Trophoblast cell (in vitro differentiated cells and primary cell): ENCODE results near the gene AKR1A1.

ENCODE experiments used
- DNase-seq, 2 donors: peaks; one replicate each; pipeline ENCODE4 v3.0.0-alpha.2; 2016
- H2AFZ ChIP-seq: 2 replicates; pipeline ENCODE4 v1.6.1; 2013; ENCODE audit warnings: low read length, moderate library complexity, mild to moderate bottlenecking; ENCODE audit not compliant: insufficient read depth, poor library complexity
- H2AK5ac ChIP-seq: 2 replicates; pipeline ENCODE4 v1.6.1; 2013; ENCODE audit warnings: mild to moderate bottlenecking, low read length
- H2BK120ac ChIP-seq: 2 replicates; pipeline ENCODE4 v1.6.1; 2013; ENCODE audit warnings: low read length, mild to moderate bottlenecking, moderate library complexity; ENCODE audit not compliant: insufficient read depth, poor library complexity
- H2BK12ac ChIP-seq: 2 replicates; pipeline ENCODE4 v1.6.1; 2013; ENCODE audit warnings: mild to moderate bottlenecking, low read length, moderate library complexity
- H2BK5ac ChIP-seq: 2 replicates; pipeline ENCODE4 v1.6.1; 2013; ENCODE audit warnings: low read length, low read depth, moderate library complexity, mild to moderate bottlenecking; ENCODE audit not compliant: poor library complexity
- H3K14ac ChIP-seq: 2 replicates; pipeline ENCODE4 v1.6.1; 2013; ENCODE audit warnings: mild to moderate bottlenecking, low read length
- H3K18ac ChIP-seq: 2 replicates; pipeline ENCODE4 v1.6.1; 2013; ENCODE audit warnings: mild to moderate bottlenecking, low read length
- H3K23ac ChIP-seq: 2 replicates; pipeline ENCODE4 v1.6.1; 2013; ENCODE audit warnings: low read length
- H3K27ac ChIP-seq: 2 replicates; pipeline ENCODE4 v1.5.1; 2013; ENCODE audit warnings: low read depth, mild to moderate bottlenecking, inconsistent platforms, low read length, moderate library complexity
- H3K27me3 ChIP-seq: 2 replicates; pipeline ENCODE4 v1.6.1; 2013; ENCODE audit warnings: inconsistent platforms, mild to moderate bottlenecking, low read length, moderate library complexity; ENCODE audit not compliant: insufficient read depth
- H3K36me3 ChIP-seq, 2 experiments: 1 replicate in 1 of 2; 2 replicates in 1 of 2; pipeline ENCODE4 v1.6.1; 2013; ENCODE audit warnings: low read length in 2 of 2, mild to moderate bottlenecking in 2 of 2, moderate library complexity in 1 of 2; ENCODE audit not compliant: insufficient read depth in 2 of 2, control insufficient read depth in 1 of 2
- H3K4ac ChIP-seq: 2 replicates; pipeline ENCODE4 v1.6.1; 2013; ENCODE audit warnings: low read depth, mild to moderate bottlenecking, low read length, moderate library complexity
- H3K4me1 ChIP-seq, 2 experiments: 1 replicate in 1 of 2; 2 replicates in 1 of 2; pipeline ENCODE4 v1.6.1; 2013; ENCODE audit warnings: low read length in 2 of 2, mild to moderate bottlenecking in 2 of 2, moderate library complexity in 1 of 2; ENCODE audit not compliant: insufficient read depth in 2 of 2, control insufficient read depth in 1 of 2
- H3K4me2 ChIP-seq: 2 replicates; pipeline ENCODE4 v1.6.1; 2013; ENCODE audit warnings: inconsistent platforms, mild to moderate bottlenecking, low read length, moderate library complexity
- H3K4me3 ChIP-seq: 2 replicates; pipeline ENCODE4 v1.5.1; 2013; ENCODE audit warnings: mild to moderate bottlenecking, low read depth, low read length, inconsistent platforms
- H3K79me1 ChIP-seq: one replicate; pipeline ENCODE4 v1.6.1; 2013; ENCODE audit warnings: low read length
- H3K79me2 ChIP-seq: 2 replicates; pipeline ENCODE4 v1.6.1; 2013; ENCODE audit warnings: low read length, mild to moderate bottlenecking; ENCODE audit not compliant: control insufficient read depth, insufficient read depth, poor library complexity
- H3K9ac ChIP-seq: 2 replicates; pipeline ENCODE4 v1.6.1; 2013; ENCODE audit warnings: mild to moderate bottlenecking, low read length
- H3K9me3 ChIP-seq: 2 replicates; pipeline ENCODE4 v1.6.1; 2013; ENCODE audit warnings: low read depth, mild to moderate bottlenecking, control low read depth, inconsistent platforms, low read length; ENCODE audit not compliant: insufficient read depth
- H4K12ac ChIP-seq: 2 replicates; pipeline ENCODE4 v1.6.1; 2013; ENCODE audit warnings: low read depth, mild to moderate bottlenecking, low read length, moderate library complexity
- H4K8ac ChIP-seq: 2 replicates; pipeline ENCODE4 v1.6.1; 2013; ENCODE audit warnings: low read depth, mild to moderate bottlenecking, low read length, moderate library complexity
- H4K91ac ChIP-seq: one replicate; pipeline ENCODE4 v1.6.1; 2013; ENCODE audit warnings: low read depth, mild to moderate bottlenecking, low read length, moderate library complexity
- WGBS: extraction: QIAGEN DNeasy Blood & Tissue Kit; methylation state at CpG from one replicate; pipeline ENCODE4 v1.1.7; 2013; ENCODE audit warnings: missing lambda C conversion rate; ENCODE audit not compliant: insufficient read length, insufficient coverage; ENCODE audit errors: extremely low coverage; 5-methylcytosine and 5-hydroxymethylcytosine counted together

AKR1A1 gene

DNA sequence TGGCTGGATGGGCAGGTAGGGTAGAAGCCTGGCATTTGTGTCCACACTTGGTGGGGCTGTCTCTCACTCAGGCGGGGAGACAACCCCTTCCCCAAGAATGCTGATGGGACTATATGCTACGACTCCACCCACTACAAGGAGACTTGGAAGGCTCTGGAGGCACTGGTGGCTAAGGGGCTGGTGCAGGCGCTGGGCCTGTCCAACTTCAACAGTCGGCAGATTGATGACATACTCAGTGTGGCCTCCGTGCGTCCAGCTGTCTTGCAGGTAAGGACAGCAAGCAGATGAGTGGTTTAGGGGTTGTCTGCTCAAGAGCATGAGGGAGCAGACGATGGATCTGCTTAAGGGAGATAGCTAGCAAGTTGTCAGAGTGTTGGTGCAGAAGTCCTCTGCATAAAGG, 17.3 kb downstream of the AKR1A1 start:
- H4K8ac ChIP-seq = no peak overlapping the region
- H4K12ac ChIP-seq = no peak overlapping the region
- H3K27ac ChIP-seq = no peak overlapping the region
- H2AFZ ChIP-seq = no peak overlapping the region
- H2BK5ac ChIP-seq = no peak overlapping the region
- H3K14ac ChIP-seq = no peak overlapping the region
- no peak for DNase-seq
- H3K79me2 ChIP-seq = no peaks in the 10 kb centered on the region
- H3K18ac ChIP-seq = no peak overlapping the region
- no peaks in the 10 kb centered on the region for H3K9me3 ChIP-seq
- no peak overlapping the region for H3K4me3 ChIP-seq
- no peak overlapping the region for H3K4me2 ChIP-seq
- H3K23ac ChIP-seq = no peak overlapping the region
- no CpG with 5 or more reads among the region's 7 CpGs for WGBS
- H3K4me1 ChIP-seq = peaks cover 0 to 4% of the 10 kb centered on the region in 2 experiments
- no peak overlapping the region for H2AK5ac ChIP-seq
- H2BK120ac ChIP-seq = no peak overlapping the region
- H3K4ac ChIP-seq = no peak overlapping the region
- H3K36me3 ChIP-seq = peaks cover 36 to 49% of the 10 kb centered on the region in 2 experiments
- no peaks in the 10 kb centered on the region for H3K27me3 ChIP-seq
- H3K9ac ChIP-seq = no peak overlapping the region
- H3K79me1 ChIP-seq = no peaks in the 10 kb centered on the region
- no peak overlapping the region for H2BK12ac ChIP-seq
- no peak overlapping the region for H4K91ac ChIP-seq

DNA sequence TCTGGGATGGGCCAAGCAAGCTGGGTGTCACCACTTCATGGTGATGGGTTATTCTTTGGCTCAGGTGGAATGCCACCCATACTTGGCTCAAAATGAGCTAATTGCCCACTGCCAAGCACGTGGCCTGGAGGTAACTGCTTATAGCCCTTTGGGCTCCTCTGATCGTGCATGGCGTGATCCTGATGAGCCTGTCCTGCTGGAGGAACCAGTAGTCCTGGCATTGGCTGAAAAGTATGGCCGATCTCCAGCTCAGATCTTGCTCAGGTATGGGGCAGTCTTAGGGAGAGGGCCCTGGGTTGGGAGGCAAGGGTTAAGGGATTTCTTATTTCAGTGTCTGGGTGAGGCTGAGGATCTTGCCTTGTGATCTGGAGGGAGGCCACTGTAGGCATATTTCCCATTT, 17.8 kb downstream of the AKR1A1 start:
- H3K4me3 ChIP-seq = no peak overlapping the region
- no peak overlapping the region for H3K4ac ChIP-seq
- no peaks in the 10 kb centered on the region for H3K9me3 ChIP-seq
- no peak overlapping the region for H4K8ac ChIP-seq
- H3K79me2 ChIP-seq = no peaks in the 10 kb centered on the region
- no peak for DNase-seq
- peaks cover 36 to 48% of the 10 kb centered on the region in 2 experiments for H3K36me3 ChIP-seq
- no peak overlapping the region for H4K91ac ChIP-seq
- no peak overlapping the region for H3K14ac ChIP-seq
- H3K27me3 ChIP-seq = no peaks in the 10 kb centered on the region
- no peak overlapping the region for H2BK120ac ChIP-seq
- H2BK5ac ChIP-seq = no peak overlapping the region
- no peak overlapping the region for H4K12ac ChIP-seq
- H2AK5ac ChIP-seq = no peak overlapping the region
- no CpG with 5 or more reads among the region's 4 CpGs for WGBS
- H3K27ac ChIP-seq = no peak overlapping the region
- H2AFZ ChIP-seq = no peak overlapping the region
- no peak overlapping the region for H3K4me2 ChIP-seq
- no peak overlapping the region for H3K23ac ChIP-seq
- H2BK12ac ChIP-seq = no peak overlapping the region
- H3K79me1 ChIP-seq = no peaks in the 10 kb centered on the region
- H3K18ac ChIP-seq = no peak overlapping the region
- H3K9ac ChIP-seq = no peak overlapping the region
- H3K4me1 ChIP-seq = peaks cover 0 to 4% of the 10 kb centered on the region in 2 experiments

DNA sequence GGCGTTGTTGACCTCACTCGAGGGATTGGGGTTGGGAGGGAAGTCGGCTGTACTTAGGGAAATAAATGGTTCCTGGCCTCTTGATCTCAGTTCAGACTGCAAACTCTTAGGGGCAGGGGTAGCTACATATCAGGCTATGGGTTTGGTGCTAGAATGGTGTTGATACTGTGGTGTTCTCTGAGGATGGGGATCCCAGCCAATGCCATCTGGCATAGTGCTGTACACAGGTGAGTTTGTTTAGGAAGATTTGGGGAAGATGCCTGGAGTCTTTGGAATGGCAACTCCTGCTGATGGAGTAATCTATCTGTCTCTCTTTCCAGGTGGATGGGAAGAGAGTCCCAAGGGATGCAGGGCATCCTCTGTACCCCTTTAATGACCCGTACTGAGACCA, 18.9 kb downstream of the AKR1A1 start:
- H2BK12ac ChIP-seq = no peak overlapping the region
- no peak overlapping the region for H3K4me3 ChIP-seq
- no CpG with 5 or more reads among the region's 4 CpGs for WGBS
- H3K79me2 ChIP-seq = no peaks in the 10 kb centered on the region
- no peaks in the 10 kb centered on the region for H3K79me1 ChIP-seq
- H2BK120ac ChIP-seq = no peak overlapping the region
- H3K14ac ChIP-seq = no peak overlapping the region
- no peak overlapping the region for H4K8ac ChIP-seq
- H3K36me3 ChIP-seq = peaks cover 30 to 42% of the 10 kb centered on the region in 2 experiments
- H2AK5ac ChIP-seq = no peak overlapping the region
- no peak overlapping the region for H3K18ac ChIP-seq
- peaks cover 0 to 4% of the 10 kb centered on the region in 2 experiments for H3K4me1 ChIP-seq
- no peak overlapping the region for H4K91ac ChIP-seq
- no peak overlapping the region for H2BK5ac ChIP-seq
- no peaks in the 10 kb centered on the region for H3K27me3 ChIP-seq
- no peak overlapping the region for H3K4ac ChIP-seq
- no peak for DNase-seq
- no peak overlapping the region for H3K9ac ChIP-seq
- no peak overlapping the region for H4K12ac ChIP-seq
- H2AFZ ChIP-seq = no peak overlapping the region
- no peak overlapping the region for H3K4me2 ChIP-seq
- no peak overlapping the region for H3K23ac ChIP-seq
- no peaks in the 10 kb centered on the region for H3K9me3 ChIP-seq
- no peak overlapping the region for H3K27ac ChIP-seq

DNA sequence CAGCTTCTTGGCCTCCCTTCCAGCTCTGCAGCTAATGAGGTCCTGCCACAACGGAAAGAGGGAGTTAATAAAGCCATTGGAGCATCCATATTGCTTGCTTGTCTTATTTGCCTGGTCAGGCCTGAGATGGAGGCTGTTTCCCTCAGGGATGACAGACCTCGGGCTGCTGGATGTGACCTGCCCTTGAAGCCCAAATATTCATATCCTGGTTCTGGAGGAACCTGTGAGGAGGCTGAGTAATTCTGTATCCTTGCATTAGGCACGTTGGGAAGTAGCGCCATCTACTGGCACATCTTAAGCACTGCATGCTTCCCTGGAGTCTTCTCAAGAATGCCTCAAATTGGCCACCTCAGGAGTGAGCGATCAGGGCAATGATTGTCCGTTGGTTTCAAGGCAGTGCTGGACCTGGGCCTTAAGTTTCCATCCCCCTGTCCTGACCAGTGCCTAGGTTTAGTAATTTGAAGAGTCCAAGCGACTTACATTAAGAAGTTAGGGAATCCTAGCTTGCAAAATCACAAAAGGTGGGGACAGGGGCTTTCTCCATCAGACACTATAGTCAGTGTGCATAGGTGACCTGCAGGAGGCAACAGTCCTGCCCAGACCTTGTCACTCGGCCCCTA, 19.4 kb downstream of the AKR1A1 start:
- Histone ChIP-seq H2AK5ac (no peak overlapping the region), H3K79me2 (no peaks in the 10 kb centered on the region), H3K4me1 (peaks cover 0 to 4% of the 10 kb centered on the region in 2 experiments), H3K23ac (no peak overlapping the region), H2AFZ (no peak overlapping the region), H3K4ac (no peak overlapping the region), H4K8ac (no peak overlapping the region), H2BK120ac (no peak overlapping the region), H3K27ac (no peak overlapping the region), H3K9me3 (no peaks in the 10 kb centered on the region), H3K4me3 (no peak overlapping the region), H3K14ac (no peak overlapping the region), H3K4me2 (no peak overlapping the region), H3K18ac (no peak overlapping the region), H4K91ac (no peak overlapping the region), H2BK5ac (no peak overlapping the region), H3K27me3 (no peaks in the 10 kb centered on the region), H3K79me1 (no peaks in the 10 kb centered on the region), H4K12ac (no peak overlapping the region), H3K36me3 (peaks cover 30 to 42% of the 10 kb centered on the region in 2 experiments), H3K9ac (no peak overlapping the region), H2BK12ac (no peak overlapping the region)
- WGBS = no CpG with 5 or more reads among the region's 8 CpGs
- peak; percentile 69 to 93 for DNase-seq
